ENCODE results near the gene ST14. TPM values are rescaled to one million over a fixed set of nuclear protein-coding genes. Genes with fewer than 3 reads are reported as not detected.

ST14 gene
- polyA plus RNA-seq, 1 of the 3 experiments (the other 2 are of a cell fraction) = not detected

DNA sequence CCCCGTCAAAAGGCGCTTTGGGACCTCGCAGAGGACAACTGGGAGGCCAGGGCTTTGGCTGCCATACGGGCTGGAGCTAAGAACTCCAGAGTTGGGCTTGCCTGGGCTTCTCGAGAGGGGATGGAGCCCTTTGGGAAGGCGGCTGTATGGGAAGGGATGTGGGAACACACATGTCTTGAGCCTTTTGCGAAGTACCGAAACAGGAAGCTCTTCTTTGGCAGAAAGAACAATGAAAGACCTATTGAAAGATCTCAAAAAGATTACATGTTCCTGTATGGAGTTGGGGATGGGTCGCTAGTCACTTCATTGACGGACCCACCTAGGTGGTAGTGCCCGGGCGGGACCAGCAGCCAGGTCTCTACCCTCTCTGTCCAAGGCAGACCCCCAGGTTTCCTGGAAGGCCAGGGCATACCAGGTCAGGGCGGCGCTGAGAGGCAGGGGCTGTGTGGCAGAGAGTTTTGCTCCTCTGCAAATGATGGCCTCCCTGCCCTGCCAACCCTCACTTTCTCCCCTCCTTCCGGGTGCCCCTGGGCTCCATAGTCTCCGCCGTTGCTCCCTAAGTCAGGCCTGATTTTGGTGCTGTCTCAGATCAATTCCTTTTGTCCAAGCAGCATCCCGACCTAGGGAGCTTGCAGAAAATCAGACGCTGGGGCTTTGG is 1.0 kb downstream of the ST14 start:
- ChIA-PET POLR2A (no interaction called here), CTCF (no interaction called here)
- no peaks in the 10 kb centered on the region for H4K20me1 ChIP-seq (ENCODE audit: insufficient read depth)
- no peak overlapping the region for H3K4me2 ChIP-seq
- H3K27ac ChIP-seq (ENCODE audit: low read depth in 2 of 2, low read length in 1 of 2) = no peak overlapping the region
- H3K9me2 ChIP-seq = no peaks in the 10 kb centered on the region
- no peak overlapping the region for H3K4me3 ChIP-seq (ENCODE audit: low read depth in 2 of 2, low read length in 1 of 2)
- no peak for DNase-seq
- H3K4me1 ChIP-seq (ENCODE audit: control insufficient read depth in 1 of 2, insufficient read depth in 2 of 2, low read depth in 1 of 2, low read length in 1 of 2) = peaks cover 0 to 3% of the 10 kb centered on the region in 2 experiments; a peak in 2 of 4 replicates
- H3K9ac ChIP-seq = no peak overlapping the region
- no peaks in the 10 kb centered on the region for H3K79me2 ChIP-seq (ENCODE audit: insufficient read depth)
- no peaks in the 10 kb centered on the region for H3K36me3 ChIP-seq (replicated peaks in 1 of 2; ENCODE audit: control insufficient read depth in 1 of 2, insufficient read depth in 2 of 2, low read length in 1 of 2)
- no peaks in the 10 kb centered on the region for H3K9me3 ChIP-seq
- TF ChIP-seq ELF1 (IDR thresholded peaks at IDR 0.05) (no peak), YY1 (IDR thresholded peaks at IDR 0.05; ENCODE audit: low read depth) (no peak), TEAD4 (IDR thresholded peaks at IDR 0.05; ENCODE audit: borderline replicate concordance, insufficient read depth) (no peak), GABPA (IDR thresholded peaks at IDR 0.05; ENCODE audit: low read depth) (no peak), MEF2A (IDR thresholded peaks at IDR 0.05; ENCODE audit: borderline replicate concordance, low read depth) (no peak), FOXM1 (IDR thresholded peaks at IDR 0.05; ENCODE audit: low read depth) (no peak), MXI1 (IDR thresholded peaks at IDR 0.05; ENCODE audit: low read depth, low read length) (no peak), NFIC (IDR thresholded peaks at IDR 0.05; ENCODE audit: borderline replicate concordance) (no peak), CHD2 (IDR thresholded peaks at IDR 0.05; ENCODE audit: low read length, partially characterized antibody) (no peak), RFX5 (IDR thresholded peaks at IDR 0.05; ENCODE audit: low read length) (no peak), FOXJ3 (CRISPR knock-in tag; IDR thresholded peaks at IDR 0.05) (no peak), RXRA (IDR thresholded peaks at IDR 0.05; ENCODE audit: borderline replicate concordance, low read depth) (no peak)
- TF ChIP-seq, protein P1, sequence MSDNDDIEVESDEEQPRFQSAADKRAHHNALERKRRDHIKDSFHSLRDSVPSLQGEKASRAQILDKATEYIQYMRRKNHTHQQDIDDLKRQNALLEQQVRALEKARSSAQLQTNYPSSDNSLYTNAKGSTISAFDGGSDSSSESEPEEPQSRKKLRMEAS (IDR thresholded peaks at IDR 0.05; ENCODE audit: low read depth) = no peak
- TF ChIP-seq, protein P2, sequence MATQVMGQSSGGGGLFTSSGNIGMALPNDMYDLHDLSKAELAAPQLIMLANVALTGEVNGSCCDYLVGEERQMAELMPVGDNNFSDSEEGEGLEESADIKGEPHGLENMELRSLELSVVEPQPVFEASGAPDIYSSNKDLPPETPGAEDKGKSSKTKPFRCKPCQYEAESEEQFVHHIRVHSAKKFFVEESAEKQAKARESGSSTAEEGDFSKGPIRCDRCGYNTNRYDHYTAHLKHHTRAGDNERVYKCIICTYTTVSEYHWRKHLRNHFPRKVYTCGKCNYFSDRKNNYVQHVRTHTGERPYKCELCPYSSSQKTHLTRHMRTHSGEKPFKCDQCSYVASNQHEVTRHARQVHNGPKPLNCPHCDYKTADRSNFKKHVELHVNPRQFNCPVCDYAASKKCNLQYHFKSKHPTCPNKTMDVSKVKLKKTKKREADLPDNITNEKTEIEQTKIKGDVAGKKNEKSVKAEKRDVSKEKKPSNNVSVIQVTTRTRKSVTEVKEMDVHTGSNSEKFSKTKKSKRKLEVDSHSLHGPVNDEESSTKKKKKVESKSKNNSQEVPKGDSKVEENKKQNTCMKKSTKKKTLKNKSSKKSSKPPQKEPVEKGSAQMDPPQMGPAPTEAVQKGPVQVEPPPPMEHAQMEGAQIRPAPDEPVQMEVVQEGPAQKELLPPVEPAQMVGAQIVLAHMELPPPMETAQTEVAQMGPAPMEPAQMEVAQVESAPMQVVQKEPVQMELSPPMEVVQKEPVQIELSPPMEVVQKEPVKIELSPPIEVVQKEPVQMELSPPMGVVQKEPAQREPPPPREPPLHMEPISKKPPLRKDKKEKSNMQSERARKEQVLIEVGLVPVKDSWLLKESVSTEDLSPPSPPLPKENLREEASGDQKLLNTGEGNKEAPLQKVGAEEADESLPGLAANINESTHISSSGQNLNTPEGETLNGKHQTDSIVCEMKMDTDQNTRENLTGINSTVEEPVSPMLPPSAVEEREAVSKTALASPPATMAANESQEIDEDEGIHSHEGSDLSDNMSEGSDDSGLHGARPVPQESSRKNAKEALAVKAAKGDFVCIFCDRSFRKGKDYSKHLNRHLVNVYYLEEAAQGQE (IDR thresholded peaks at IDR 0.05; ENCODE audit: low read depth, low read length) = no peak
- TF ChIP-seq, protein P3, sequence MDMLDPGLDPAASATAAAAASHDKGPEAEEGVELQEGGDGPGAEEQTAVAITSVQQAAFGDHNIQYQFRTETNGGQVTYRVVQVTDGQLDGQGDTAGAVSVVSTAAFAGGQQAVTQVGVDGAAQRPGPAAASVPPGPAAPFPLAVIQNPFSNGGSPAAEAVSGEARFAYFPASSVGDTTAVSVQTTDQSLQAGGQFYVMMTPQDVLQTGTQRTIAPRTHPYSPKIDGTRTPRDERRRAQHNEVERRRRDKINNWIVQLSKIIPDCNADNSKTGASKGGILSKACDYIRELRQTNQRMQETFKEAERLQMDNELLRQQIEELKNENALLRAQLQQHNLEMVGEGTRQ (IDR thresholded peaks at IDR 0.05; ENCODE audit: borderline replicate concordance, low read depth, low read length) = no peak
- no peaks in the 10 kb centered on the region for H3F3A ChIP-seq (replicated peaks; ENCODE audit: insufficient read depth)
- H3K27me3 ChIP-seq (ENCODE audit: insufficient read depth) = peaks cover 22% of the 10 kb centered on the region; the same call in 1 of the 2 replicates
- H2AFZ ChIP-seq (ENCODE audit: low read depth) = no peak overlapping the region
- WGBS (ENCODE audit: low lambda C conversion rate) = 86% methylated on average over 16 of the region's 19 CpGs

All from SK-N-SH (cell line).